Suppressor macrophage treated with lipopolysaccharide for 1 hour (primary cell): ENCODE data around the gene CDYL.
A peak's percentile ranks its signal among the peaks of the same experiment; 100 is the strongest.

Experiments used
- DNase-seq, 3 donors: peaks; one replicate each; pipeline ENCODE4 v3.0.0-alpha.2; 2020 to 2022

The CDYL gene

GRCh38 chr6:4910037-4910760 is 134.0 kb downstream of the CDYL start:
- DNase-seq: no peak

- DNase-seq: no peak
Observed at GRCh38 chr6:4912559-4912958, 136.4 kb downstream of the CDYL start.

GRCh38 chr6:4913705-4914419 is 137.7 kb downstream of the CDYL start:
- DNase-seq: no peak

- no peak for DNase-seq
Observed at GRCh38 chr6:4914420-4915159, 138.4 kb downstream of the CDYL start.

GRCh38 chr6:4916954-4917561 is 140.9 kb downstream of the CDYL start:
- DNase-seq: no peak

GRCh38 chr6:4920914-4921410 is 144.8 kb downstream of the CDYL start:
- no peak for DNase-seq

GRCh38 chr6:4922488-4923037 is 146.4 kb downstream of the CDYL start:
- no peak for DNase-seq

GRCh38 chr6:4923081-4923480 is 146.9 kb downstream of the CDYL start:
- peak; percentile 46 to 60 (median 59) for DNase-seq

GRCh38 chr6:4924661-4925271 is 148.6 kb downstream of the CDYL start:
- no peak for DNase-seq

- no peak for DNase-seq
Observed at GRCh38 chr6:4925580-4925979, 149.4 kb downstream of the CDYL start.

GRCh38 chr6:4928426-4928825 is 152.2 kb downstream of the CDYL start:
- no peak for DNase-seq

- DNase-seq: no peak
Observed at GRCh38 chr6:4929097-4929718, 153.0 kb downstream of the CDYL start.

- peak; percentile 30 to 52 (median 41) for DNase-seq
Observed at GRCh38 chr6:4930025-4930691, 154.0 kb downstream of the CDYL start.

- peak in 2 of 3 donors; percentile 15 to 18 for DNase-seq
Observed at GRCh38 chr6:4931530-4932227, 155.5 kb downstream of the CDYL start.

- DNase-seq: peak; percentile 38 to 69 (median 38)
Observed at GRCh38 chr6:4932228-4932903, 156.2 kb downstream of the CDYL start.

- DNase-seq: no peak
Observed at GRCh38 chr6:4935486-4935885, 159.3 kb downstream of the CDYL start.

- no peak for DNase-seq
Observed at GRCh38 chr6:4935975-4936680, 159.9 kb downstream of the CDYL start.

GRCh38 chr6:4936681-4937041 is 160.5 kb downstream of the CDYL start:
- DNase-seq: peak; percentile 40 to 69 (median 69)

GRCh38 chr6:4937414-4937813 is 161.2 kb downstream of the CDYL start:
- DNase-seq: no peak
